K562 (cell line): Measurements from ENCODE around the gene CYB5D1. TPM values are rescaled to one million over a fixed set of nuclear protein-coding genes. Genes with fewer than 3 reads are reported as not detected.

Experiments
- CXXC5 ChIP-seq: fragments of 250-450 bp; sonication (Bioruptor Pico); IDR thresholded peaks from 2 replicates; pipeline ENCODE4 v1.8.0; 2022; ENCODE audit warnings: inconsistent platforms, mild to moderate bottlenecking, moderate library complexity
- GATAD2A ChIP-seq: fragments of 450-650 bp; IDR thresholded peaks from 2 replicates; pipeline ENCODE4 v1.6.1; 2017
- GTF2B ChIP-seq: IDR thresholded peaks from 2 replicates; pipeline ENCODE4 v1.6.1; 2011; ENCODE audit not compliant: insufficient read length; ENCODE audit errors: extremely low read depth
- KDM1A ChIP-seq, 2 experiments: fragments of 450-650 bp; IDR thresholded peaks; 2 replicates each; pipeline ENCODE4 v1.6.1; 2016; ENCODE audit warnings: mild to moderate bottlenecking in 2 of 2
- KLF13 ChIP-seq: fragments of 450-650 bp; IDR thresholded peaks from 2 replicates; pipeline ENCODE4 v1.6.1; 2016; ENCODE audit warnings: missing genetic modification characterization, low read depth, mild to moderate bottlenecking, missing compliant biosample characterization, moderate library complexity, borderline replicate concordance
- MLLT1 ChIP-seq, 2 experiments: fragments of 450-650 bp; IDR thresholded peaks; 2 replicates each; pipeline ENCODE4 v1.6.1; 2016
- MYNN ChIP-seq, 2 experiments: sonication (generic); formaldehyde crosslinking in 1 of 2; IDR thresholded peaks; 2 replicates each; pipeline versions ENCODE4 v1.5.0 to v1.6.1; 2016 to 2020; ENCODE audit warnings: antibody characterized with exemption in 1 of 2, missing genetic modification reagents in 1 of 2
- NEUROD1 ChIP-seq: fragments of 150-350 bp; IDR thresholded peaks from 2 replicates; pipeline ENCODE4 v1.6.1; 2014; ENCODE audit warnings: borderline replicate concordance, low read length, low read depth; ENCODE audit not compliant: partially characterized antibody
- NR2C2 ChIP-seq, 2 experiments: fragments of 200-800 bp in 1 of 2; sonication (Bioruptor generic) in 1 of 2; sonication (generic) in 1 of 2; formaldehyde crosslinking in 1 of 2; IDR thresholded peaks; 2 replicates each; pipeline versions ENCODE4 v1.6.1 to v1.8.0; 2016 to 2022; ENCODE audit warnings: mild to moderate bottlenecking in 1 of 2, missing compliant biosample characterization in 1 of 2, missing genetic modification characterization in 1 of 2, missing genetic modification reagents in 1 of 2
- PRDM10 ChIP-seq: fragments of 450-650 bp; IDR thresholded peaks from 2 replicates; pipeline ENCODE4 v1.6.1; 2018; ENCODE audit not compliant: partially characterized antibody
- SIX5 ChIP-seq, 2 experiments: IDR thresholded peaks; 2 replicates each; pipeline ENCODE4 v1.6.1; 2011; ENCODE audit warnings: low read length in 2 of 2, borderline replicate concordance in 1 of 2, low read depth in 1 of 2, mild to moderate bottlenecking in 1 of 2, moderate library complexity in 1 of 2; ENCODE audit not compliant: insufficient read depth in 1 of 2
- SRSF9 ChIP-seq: fragments of 200-400 bp; formaldehyde crosslinking; IDR thresholded peaks from 2 replicates; pipeline ENCODE4 v1.6.1; 2017; ENCODE audit warnings: low read depth, low read length, borderline replicate concordance
- TARDBP ChIP-seq: fragments of 450-650 bp; IDR thresholded peaks from 2 replicates; pipeline ENCODE4 v1.6.1; 2016
- THRB ChIP-seq: fragments of 450-650 bp; formaldehyde crosslinking; conservative IDR thresholded peaks from 2 replicates; pipeline ENCODE4 v1.4.0; 2022; ENCODE audit warnings: mild to moderate bottlenecking, missing genetic modification characterization
- TOE1 ChIP-seq, 2 experiments: fragments of 450-650 bp in 1 of 2; sonication (generic) in 1 of 2; formaldehyde crosslinking in 1 of 2; IDR thresholded peaks; 2 replicates each; pipeline versions ENCODE4 v1.7.1 to v1.8.0; 2016 to 2022; ENCODE audit warnings: borderline replicate concordance in 2 of 2, mild to moderate bottlenecking in 2 of 2, antibody characterized with exemption in 1 of 2, inconsistent platforms in 1 of 2, low read depth in 1 of 2, missing genetic modification reagents in 1 of 2, moderate library complexity in 1 of 2
- XRCC3 ChIP-seq: fragments of 450-650 bp; IDR thresholded peaks from 2 replicates; pipeline ENCODE4 v1.6.1; 2017; ENCODE audit warnings: mild to moderate bottlenecking, moderate library complexity
- ZNF133 ChIP-seq: fragments of 250-450 bp; sonication (Bioruptor Pico); IDR thresholded peaks from 2 replicates; pipeline ENCODE4 v1.4.0; 2020; ENCODE audit warnings: mild to moderate bottlenecking
- ZNF146 ChIP-seq: IDR thresholded peaks from one replicate; pipeline ENCODE4 v1.6.1; 2018; ENCODE audit warnings: missing compliant biosample characterization; ENCODE audit not compliant: unreplicated experiment
- polyA plus RNA-seq, 8 experiments: library from polyadenylated mRNA; depleted of rRNA in 4 of 8; stranded (reverse) in 5 of 8; unstranded in 3 of 8; fragments of >200 nt; fragmentation: Nextera tagmentation in 2 of 8; fragmentation: Illumina TruSeq in 1 of 8; extraction: Ambion mirVana in 2 of 8; extraction: Trizol in 1 of 8; gene quantifications; 2 replicates each; pipeline versions ENCODE4 v1.2.1 to v1.2.3, GENCODE V29; 2011 to 2014; ENCODE audit warnings: inconsistent platforms in 1 of 8, missing spikeins in 1 of 8
- total RNA-seq, 7 experiments: library from RNA; depleted of rRNA in 6 of 7; stranded (reverse); fragments of >200 nt in 6 of 7; fragmentation: Illumina TruSeq in 2 of 7; extraction: Trizol in 2 of 7; gene quantifications; 2 replicates each; pipeline versions ENCODE4 v1.2.1 to v1.2.3, GENCODE V29; 2011 to 2021; ENCODE audit warnings: low replicate concordance in 1 of 7

CYB5D1 gene
- total and polyA plus RNA-seq, 9 of the 15 experiments (the other 6 are each of a cell fraction or from before 2014, with no cell fraction given), result 2.4 to 7.9 (median 5.7) TPM

GRCh38 chr17:7856811-7857712 lies 741 bp upstream of the CYB5D1 start, which contains the start of gene NAA38 (continued):
- TF ChIP-seq NEUROD1 (peak; percentile 79), SIX5 (IDR thresholded peaks at IDR 0.05; ENCODE audit: borderline replicate concordance in 1 of 2, insufficient read depth in 1 of 2, low read depth in 1 of 2, low read length in 2 of 2) (peak; percentile 78 to 84), KLF13 (tag) (no peak), ZNF133 (CRISPR knock-in tag) (no peak), THRB (CRISPR knock-in tag) (no peak), TOE1 (IDR thresholded peaks at IDR 0.05; ENCODE audit: borderline replicate concordance) (no peak), TOE1 (CRISPR knock-in tag; IDR thresholded peaks at IDR 0.05; ENCODE audit: borderline replicate concordance, low read depth) (no peak), XRCC3 (no peak), GATAD2A (no peak), KDM1A (IDR thresholded peaks at IDR 0.05) (no peak), TARDBP (0 out of 2 replicates have a peak, but pooled peaks have one; percentile 30), MLLT1 (IDR thresholded peaks at IDR 0.05) (0 out of 4 replicates have a peak, but pooled peaks of 1 of the 2 experiments have one; percentile 22), NR2C2 (CRISPR knock-in tag; IDR thresholded peaks at IDR 0.05) (no peak), NR2C2 (tag; IDR thresholded peaks at IDR 0.05) (peak; percentile 77), GTF2B (no peak), PRDM10 (peak; percentile 25), MYNN (IDR thresholded peaks at IDR 0.05) (0 out of 2 replicates have a peak, but pooled peaks have one; percentile 4), MYNN (CRISPR knock-in tag; IDR thresholded peaks at IDR 0.05) (no peak), SRSF9 (no peak), CXXC5 (peak; percentile 79), ZNF146 (CRISPR knock-in tag) (no peak)
